ENCODE data around the gene PKN1.

DNA sequence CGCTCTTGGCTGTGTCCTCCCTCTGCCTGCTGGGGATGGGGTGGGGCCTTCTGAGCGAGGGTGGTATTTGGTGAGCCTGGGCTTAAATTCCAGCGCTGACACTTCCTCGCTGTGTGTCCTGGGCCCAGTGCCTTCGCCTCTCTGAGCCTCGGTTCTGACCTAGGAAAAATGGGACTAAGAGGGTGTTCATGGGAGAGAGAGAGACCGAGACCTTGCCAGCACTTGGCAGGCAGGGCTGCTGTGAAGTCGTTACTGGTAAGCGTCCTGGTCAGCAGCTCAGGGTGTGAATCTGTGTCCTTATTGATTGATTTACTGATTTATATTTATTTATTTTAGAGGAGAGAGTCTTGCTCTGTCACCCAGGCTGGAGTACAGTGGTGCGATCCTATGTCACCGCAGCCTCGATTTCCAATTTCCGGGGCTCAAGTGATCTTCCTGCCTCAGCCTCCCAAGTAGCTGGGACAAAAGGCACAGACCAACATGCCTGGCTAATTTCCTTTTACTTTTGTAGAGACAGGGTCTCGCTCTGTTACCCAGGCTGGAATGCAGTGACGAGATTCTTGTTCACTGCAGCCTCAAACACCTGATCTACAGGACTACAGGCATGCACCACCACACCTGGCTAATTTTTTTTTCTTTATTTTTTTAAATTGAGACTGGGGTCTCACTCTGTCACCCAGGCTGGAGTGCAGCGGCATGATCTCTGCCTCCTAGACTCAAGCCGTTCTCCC lies 2.4 kb downstream of the PKN1 start:
- TF ChIP-seq, protein P1, sequence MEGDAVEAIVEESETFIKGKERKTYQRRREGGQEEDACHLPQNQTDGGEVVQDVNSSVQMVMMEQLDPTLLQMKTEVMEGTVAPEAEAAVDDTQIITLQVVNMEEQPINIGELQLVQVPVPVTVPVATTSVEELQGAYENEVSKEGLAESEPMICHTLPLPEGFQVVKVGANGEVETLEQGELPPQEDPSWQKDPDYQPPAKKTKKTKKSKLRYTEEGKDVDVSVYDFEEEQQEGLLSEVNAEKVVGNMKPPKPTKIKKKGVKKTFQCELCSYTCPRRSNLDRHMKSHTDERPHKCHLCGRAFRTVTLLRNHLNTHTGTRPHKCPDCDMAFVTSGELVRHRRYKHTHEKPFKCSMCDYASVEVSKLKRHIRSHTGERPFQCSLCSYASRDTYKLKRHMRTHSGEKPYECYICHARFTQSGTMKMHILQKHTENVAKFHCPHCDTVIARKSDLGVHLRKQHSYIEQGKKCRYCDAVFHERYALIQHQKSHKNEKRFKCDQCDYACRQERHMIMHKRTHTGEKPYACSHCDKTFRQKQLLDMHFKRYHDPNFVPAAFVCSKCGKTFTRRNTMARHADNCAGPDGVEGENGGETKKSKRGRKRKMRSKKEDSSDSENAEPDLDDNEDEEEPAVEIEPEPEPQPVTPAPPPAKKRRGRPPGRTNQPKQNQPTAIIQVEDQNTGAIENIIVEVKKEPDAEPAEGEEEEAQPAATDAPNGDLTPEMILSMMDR (conservative IDR thresholded peaks at IDR 0.05), result no peak
- TF ChIP-seq EZH2 (IDR thresholded peaks at IDR 0.05; ENCODE audit: low read depth), result no peak

Measured in PC-9 (cell line).